Stimulated activated CD8-positive, alpha-beta memory T cell treated with anti-CD3 and anti-CD28 coated beads, Interleukin-4, amount 100 ng/mL, for 4 hours (primary cell): ENCODE data around the gene ZFYVE21.

Experiments used
- DNase-seq, 2 donors: peaks; one replicate each; pipeline ENCODE4 v3.0.0-alpha.2; 2020; ENCODE audit warnings: low read depth in 2 of 2, low spot score in 1 of 2

Gene ZFYVE21

GRCh38 chr14:103704708-103705107 lies 10.9 kb upstream of the ZFYVE21 start:
- no peak for DNase-seq

DNA sequence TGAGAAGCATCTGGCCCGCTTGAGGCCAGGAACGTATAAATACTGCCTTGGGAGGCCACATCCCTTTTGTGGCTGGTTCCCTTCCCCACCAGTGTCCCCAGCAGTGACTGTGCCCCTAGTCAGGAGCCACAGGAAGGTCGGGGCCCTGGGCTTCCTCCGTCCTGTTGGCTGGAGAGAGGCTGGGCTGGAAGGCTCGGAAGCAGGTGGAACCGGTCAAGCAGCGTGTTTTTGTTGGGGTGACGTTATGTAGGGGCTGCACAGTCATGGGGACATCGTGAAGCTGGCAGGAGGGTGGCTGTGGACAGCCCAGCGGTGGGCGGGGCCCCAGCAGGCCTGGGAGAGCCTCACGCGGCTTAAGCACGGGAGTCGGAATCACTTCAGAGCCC lies 10.5 kb upstream of the ZFYVE21 start:
- no peak for DNase-seq

DNA sequence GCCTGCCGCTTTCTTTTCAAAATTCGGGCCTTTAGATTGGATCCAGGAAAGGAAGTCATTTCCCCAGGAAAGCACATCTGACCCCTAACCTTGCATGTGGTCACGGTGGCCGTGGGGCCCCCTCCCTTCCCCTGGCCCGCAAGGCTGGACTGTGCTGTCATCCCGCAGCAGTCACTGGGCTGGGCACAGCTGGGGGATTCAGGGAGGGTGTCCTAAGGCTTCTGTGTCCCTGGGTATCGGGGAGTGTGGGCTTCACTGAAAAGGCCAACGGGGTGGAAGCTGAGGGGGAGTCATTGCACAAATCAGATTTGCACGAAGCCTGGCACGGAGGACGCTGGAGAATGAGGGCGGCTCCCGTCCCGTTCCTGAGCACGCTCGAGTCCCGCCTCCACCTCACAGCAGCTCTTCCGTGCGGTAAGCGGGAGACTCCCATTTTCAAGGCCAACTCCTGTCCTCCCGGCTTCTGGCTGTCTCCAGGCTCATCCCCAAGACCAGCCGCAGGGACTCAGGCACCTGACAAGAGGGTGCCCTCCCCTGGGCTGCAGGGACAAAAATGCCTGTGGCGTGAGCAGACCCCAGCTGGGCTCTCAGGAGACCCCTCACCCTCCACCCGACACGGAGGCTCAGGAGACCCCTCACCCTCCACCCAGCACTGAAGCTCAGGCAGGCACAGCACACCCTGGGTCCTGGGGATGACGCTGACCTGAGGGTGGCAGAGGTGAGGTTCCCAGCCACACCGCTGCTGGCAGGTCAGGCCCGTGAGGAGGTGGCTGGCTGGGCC lies 9.9 kb upstream of the ZFYVE21 start:
- DNase-seq: no peak

GRCh38 chr14:103706551-103707328 lies 8.9 kb upstream of the ZFYVE21 start:
- DNase-seq: no peak

GRCh38 chr14:103707329-103708263 lies 8.0 kb upstream of the ZFYVE21 start:
- no peak for DNase-seq

GRCh38 chr14:103708750-103709187 lies 6.8 kb upstream of the ZFYVE21 start:
- DNase-seq: no peak

DNA sequence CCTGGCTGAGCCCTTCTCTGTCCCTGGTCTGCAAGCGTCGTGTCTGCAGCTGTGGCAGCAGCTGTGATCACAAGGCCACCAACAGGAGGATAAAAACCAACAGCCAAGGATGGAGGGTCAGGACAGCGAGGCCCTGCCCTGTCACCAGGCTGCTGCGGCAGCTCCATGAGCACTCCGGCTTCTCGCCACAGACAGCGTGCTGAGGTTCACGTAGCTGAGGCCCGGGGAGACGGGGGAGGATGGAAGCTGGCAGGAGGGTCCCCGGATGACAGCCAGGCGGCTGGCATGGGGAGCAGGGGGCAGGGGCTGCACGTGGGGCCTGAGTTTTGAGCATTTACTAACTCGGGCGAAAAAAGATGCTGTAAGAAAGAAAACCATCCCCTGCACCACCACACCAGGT lies 5.8 kb upstream of the ZFYVE21 start:
- no peak for DNase-seq

GRCh38 chr14:103710771-103711377 lies 4.7 kb upstream of the ZFYVE21 start:
- no peak for DNase-seq

DNA sequence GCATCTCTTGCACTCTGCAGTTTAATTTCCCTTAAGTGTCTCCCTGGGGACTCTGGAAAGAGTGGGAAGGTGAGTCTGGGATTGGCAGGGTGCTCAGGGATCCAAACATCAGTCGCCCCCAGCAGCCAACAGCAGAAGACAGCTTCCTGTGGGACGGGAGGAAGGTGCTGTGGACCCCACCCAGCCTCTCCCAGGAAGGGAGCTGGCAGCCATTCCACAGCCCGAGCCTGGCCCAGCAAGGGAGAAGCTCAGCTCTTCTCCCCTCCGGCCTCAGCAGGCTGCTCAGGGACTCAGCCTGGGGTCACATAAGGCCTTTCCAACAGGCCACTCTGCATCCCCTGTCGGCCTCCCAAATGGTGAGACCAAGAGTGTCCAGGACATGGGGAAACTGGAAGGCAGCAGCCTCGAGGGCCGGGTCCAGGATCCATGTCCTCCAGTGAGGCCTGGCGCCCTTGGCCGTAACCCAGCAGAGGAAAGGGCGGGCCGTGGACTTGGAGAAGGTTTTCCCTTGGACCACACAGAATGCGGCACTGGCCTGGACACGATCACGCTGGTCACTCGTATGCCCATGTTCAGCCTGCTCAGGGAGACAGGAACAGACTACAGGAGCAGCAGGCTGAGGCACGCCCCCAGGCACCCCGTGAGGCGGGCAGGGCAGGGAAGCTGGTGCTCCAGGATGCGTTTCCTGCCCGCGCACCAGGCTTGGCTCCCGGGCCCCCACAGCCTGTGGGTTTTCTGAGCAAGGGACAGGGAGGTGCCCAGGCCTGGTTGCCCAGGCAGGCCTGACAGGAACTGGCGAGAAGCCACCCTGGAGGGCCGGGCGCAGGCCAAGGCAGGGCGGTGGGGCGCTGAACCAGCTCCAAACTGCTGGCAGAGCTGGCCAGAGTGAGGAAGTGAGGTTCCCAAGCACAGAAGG lies 3.8 kb upstream of the ZFYVE21 start:
- DNase-seq: no peak

- DNase-seq: no peak
Measured at GRCh38 chr14:103712633-103713247, 2.9 kb upstream of the ZFYVE21 start.

DNA sequence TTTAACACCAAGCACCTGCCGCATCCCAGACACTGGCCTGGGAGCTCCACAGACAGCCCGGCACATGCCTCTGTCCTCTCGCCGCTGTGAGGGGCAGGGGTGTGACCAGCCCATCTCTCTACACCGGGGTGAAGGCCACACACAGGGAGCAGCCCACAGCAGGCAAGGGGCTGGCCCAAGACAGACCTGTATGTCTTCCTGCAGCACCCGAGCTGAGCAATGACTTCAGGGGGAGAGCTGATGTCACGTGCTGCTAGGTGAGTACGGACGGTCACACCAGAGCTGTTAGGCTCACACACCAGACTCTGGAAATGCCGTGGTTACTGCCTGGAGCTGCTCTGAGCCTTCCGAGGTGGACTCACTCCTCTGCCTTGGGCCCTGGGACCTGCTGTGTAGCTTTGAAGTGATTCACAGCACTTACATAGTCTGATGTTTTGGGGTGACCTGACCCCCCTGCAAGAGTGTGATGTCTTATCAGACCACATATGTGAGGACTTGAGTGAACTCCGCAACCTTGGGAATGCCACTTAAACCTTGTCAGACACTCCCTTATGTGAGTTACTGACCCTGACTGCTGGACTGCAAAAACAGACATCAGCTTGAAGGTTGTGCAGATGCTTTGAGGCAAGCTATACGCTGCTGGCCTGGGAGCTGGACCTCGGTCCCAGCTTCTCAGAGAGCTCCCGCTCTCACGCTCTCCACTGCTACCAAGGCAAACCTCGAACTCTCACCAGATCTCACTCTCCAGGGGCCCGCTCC lies 2.1 kb upstream of the ZFYVE21 start:
- DNase-seq: no peak

GRCh38 chr14:103714063-103714724 lies 1.4 kb upstream of the ZFYVE21 start:
- no peak for DNase-seq

- no peak for DNase-seq
Measured at GRCh38 chr14:103716091-103716801, 636 bp downstream of the ZFYVE21 start.

GRCh38 chr14:103716899-103717411 lies 1.3 kb downstream of the ZFYVE21 start:
- DNase-seq: no peak

- no peak for DNase-seq
Measured at GRCh38 chr14:103718572-103718971, 3.0 kb downstream of the ZFYVE21 start.

GRCh38 chr14:103719751-103720150 lies 4.1 kb downstream of the ZFYVE21 start:
- no peak for DNase-seq
